Thyroid gland (tissue), 4 donors: ENCODE data around the gene MOAP1.

Experiments used
- CTCF ChIP-seq, 6 experiments: fragments of 200-600 bp in 3 of 6; fragments of 450-650 bp in 3 of 6; sonication (generic) in 3 of 6; IDR thresholded peaks; one replicate each; pipeline ENCODE4 v1.5.1; 2016 to 2019; ENCODE audit warnings: antibody characterized with exemption in 6 of 6, mild to moderate bottlenecking in 2 of 6, inconsistent platforms in 1 of 6, moderate library complexity in 1 of 6
- POLR2A ChIP-seq, 2 donors: fragments of 450-650 bp; IDR thresholded peaks; one replicate each; pipeline ENCODE4 v1.6.1; 2017; ENCODE audit warnings: antibody characterized with exemption in 2 of 2, mild to moderate bottlenecking in 2 of 2, moderate library complexity in 1 of 2

- TF ChIP-seq CTCF (IDR thresholded peaks at IDR 0.05) (peak in 4 of 6 experiments; percentile 5 to 34 (median 27)), POLR2A (IDR thresholded peaks at IDR 0.05) (peak in 1 of 2 donors; percentile 77)
Observed at GRCh38 chr14:93206793-93207467, 22.2 kb upstream of the MOAP1 start, which contains the start of the genes GON7 and UBR7.
